Right renal pelvis (tissue), 4 donors: Measurements from ENCODE around the gene PRMT5. TPM values are rescaled to one million over a fixed set of nuclear protein-coding genes. Genes with fewer than 3 reads are reported as not detected.

Experiments used
- DNase-seq, 4 donors: peaks; one replicate each; pipeline ENCODE4 v3.0.0-alpha.2; 2013; ENCODE audit warnings: low read depth in 4 of 4, low spot score in 3 of 4, missing footprints in 1 of 4
- polyA plus RNA-seq, 4 donors: library from polyadenylated mRNA; unstranded; fragments of 120-200 nt; gene quantifications; one replicate each; pipeline ENCODE4 v1.2.1, GENCODE V29; 2013; ENCODE audit not compliant: insufficient read length in 4 of 4

The PRMT5 gene
- polyA plus RNA-seq, 4 donors = 134 to 151 (median 144) TPM

DNA sequence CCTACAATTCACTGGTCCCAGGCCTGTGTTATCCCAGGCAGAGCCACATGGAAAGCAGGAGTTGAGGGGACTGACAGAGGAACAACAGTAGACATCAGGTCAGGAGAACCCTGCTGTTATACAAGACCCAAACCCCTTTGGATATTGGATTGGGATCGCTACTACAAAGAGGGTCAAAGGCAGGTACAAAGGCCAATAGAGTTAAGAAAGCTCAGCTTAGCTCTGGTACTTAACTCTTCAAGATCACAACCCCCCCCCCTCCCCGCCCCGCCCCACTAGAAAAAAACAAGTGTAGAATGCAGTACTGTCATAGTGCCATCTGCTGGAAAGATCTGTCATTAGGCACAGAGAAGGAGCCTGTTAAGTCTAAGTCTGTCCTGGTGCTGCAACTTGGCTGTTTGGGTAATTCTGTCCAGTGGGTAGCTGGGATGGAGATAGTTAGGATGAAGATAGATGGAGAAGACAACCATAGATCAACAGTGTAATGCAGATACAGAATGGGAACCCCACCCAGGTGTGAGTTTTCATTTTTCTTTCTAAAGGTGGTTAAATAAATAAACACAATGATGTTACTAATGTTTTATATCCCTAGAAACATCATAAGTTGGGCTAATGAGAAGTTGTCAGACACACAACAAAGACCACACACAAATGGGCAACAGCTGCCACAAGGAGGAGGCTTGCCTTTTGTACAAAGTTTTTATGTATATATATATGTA, 28.9 kb downstream of the PRMT5 start:
- DNase-seq = no peak

DNA sequence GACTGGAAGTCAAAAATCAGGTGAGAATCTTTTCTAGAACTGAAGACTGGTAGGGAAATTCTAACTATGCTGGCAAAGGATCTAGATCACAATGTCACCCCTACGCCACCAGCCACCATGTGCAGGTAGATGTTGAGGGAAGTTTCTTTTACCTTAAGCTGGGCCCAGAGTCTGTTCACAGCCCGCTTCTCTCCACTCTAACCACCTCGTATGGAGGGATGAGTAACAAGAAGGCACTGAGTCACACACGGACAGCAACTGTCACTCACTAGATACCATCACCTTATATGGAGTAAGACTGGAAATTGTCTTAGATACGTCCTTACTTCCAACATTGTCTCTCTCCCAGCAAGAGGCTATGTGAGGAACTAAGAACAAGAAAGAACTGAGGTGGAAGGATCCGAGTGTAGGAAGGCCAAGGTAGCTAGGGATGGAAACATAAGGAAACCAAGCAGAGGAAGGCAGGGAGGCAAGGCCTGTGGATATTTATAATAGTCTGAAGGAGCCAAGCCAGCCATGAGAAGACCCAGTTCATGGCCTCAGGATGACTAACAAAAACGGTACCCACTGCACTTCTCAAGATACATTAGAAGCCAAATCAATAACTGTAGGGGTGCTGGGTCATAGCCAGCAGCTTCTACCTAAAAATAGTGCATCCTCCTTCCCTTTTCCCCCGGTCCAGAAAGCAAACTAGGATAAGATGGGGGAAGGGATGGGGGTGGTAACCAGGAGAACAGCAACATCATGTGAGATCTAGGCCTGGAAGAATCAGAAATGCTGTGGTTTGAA, 30.7 kb downstream of the PRMT5 start:
- no peak for DNase-seq

DNA sequence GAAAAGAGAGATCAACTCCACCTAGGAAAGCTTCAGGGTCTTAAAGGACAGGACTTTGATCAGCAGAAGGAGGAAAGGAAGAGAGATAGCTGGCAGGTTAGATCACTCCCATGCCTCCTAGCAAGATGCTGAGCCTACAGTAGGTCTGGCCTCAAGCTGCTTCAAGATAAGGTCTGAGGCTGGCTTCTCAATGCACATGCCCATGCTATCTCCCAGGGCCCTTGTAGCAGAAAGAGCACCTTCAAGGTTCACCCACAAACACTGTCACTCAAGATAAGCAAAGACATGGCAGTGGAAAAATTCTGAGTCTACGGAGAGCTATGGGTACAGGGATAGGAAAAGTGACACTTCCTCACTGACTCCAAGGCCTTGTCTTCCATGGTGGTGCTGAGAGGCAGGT, 31.8 kb downstream of the PRMT5 start:
- no peak for DNase-seq

DNA sequence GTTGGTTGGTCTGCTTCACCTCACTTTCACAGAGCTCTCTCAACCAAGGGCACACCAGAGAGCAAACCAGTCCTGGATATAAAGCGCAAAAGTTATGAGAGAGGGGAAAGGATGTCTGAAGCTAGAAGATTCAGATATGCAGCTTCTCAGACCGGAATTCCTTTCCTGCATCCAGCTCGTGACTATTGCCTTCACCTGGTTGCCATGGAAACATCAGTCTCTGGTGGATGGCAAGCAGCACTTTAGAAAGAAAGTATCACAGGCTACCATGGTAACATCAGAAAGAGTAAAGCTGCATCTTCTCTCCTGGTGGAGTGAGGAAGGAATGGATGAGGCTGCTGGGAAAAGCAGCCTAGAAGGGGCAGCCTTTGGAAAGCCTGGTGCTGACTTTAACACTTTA, 32.4 kb downstream of the PRMT5 start:
- DNase-seq = no peak

DNA sequence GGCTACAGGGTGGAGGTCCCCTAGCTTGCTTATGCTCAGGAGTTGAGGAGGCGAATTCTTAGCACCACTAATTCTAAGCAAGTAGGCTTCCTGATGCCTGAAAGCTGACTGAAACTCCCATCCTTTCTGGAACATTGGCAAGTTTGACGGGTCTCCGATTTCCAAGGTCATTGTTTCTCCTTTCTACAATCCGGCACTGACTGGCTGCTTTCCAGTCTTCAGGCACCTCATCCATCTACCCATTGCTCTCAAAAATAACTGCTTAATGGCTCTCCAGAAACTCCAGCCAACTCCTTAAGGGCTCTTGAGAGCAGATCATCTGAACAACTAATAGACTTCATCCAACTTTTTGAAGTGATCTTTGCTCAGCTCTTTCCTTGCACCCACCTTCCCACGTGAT, 32.8 kb downstream of the PRMT5 start:
- no peak for DNase-seq

DNA sequence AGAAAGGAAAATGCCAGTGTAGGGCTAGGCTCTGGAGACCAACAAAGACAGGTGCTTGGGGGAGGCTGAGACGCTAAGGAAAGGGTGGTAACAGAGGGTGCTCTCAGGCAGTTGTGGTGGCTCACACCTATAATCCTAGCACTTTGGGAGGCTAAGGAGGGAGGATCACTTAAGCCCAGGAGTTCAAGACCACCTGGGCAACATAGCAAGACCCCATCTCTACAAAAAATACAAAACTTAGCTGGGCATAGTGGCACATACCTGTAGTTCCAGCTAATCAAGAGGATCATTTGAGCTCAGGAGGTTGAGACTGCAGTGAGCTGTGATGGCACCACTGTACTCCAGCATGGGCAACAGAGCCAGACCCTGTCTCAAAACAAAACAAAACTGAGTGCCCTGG, 33.8 kb downstream of the PRMT5 start:
- DNase-seq = no peak

DNA sequence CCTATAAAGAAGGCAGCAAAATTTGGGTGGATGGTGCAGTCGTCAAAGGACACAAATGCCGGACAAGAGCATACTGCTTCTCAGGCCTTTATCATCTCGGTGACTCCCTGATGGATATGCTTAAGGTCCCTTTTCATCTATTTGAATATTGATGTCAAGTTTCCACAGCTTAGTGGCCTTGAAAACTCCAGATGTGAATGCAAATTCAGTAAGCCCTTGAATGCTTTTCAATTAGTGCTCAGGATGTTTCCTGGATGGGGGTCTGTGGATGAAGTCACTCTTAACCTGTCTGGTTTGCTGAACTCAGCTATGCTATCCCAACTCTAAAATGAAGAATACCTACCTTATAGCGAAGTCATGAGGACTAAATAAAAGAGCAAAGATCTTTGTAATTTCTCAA, 35.5 kb downstream of the PRMT5 start:
- no peak for DNase-seq

DNA sequence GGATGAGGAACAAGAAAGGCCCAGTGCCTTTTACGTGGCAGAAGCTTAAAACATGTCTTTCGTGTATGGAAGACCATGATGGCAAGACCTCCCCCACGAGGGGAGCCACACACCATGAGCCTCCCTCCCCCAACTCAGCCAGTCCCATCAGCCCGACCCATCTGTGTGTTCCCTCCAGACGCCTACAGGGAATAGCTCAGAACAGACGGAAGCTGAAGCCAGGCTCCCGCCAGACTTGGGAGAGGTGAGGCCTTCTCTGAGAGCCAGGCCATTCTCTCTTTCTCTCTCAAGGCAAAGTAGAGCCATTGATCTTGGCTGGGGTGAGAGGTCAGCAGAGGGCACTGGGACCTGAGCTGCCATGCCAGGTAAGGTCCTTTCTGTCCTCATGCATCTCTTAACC, 36.7 kb downstream of the PRMT5 start:
- no peak for DNase-seq

DNA sequence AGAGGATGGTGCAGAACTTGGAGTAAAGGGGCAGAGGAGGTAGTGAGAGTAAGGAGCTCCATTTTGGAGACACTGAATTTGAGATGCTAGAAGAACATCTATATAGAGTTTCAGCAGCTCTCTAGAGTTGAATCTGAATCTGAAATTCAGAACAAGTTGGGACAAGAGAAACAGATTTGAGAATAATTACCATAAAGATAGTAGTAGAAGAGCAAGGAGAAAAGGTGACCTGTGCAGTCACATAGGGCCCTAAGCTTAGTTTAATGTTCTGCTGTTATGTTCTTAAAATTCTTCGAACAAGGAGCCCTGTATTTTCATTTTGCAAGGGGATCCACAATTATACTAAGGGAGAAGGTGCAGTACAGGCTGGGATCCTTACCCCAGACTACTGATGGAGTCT, 38.8 kb downstream of the PRMT5 start:
- no peak for DNase-seq

DNA sequence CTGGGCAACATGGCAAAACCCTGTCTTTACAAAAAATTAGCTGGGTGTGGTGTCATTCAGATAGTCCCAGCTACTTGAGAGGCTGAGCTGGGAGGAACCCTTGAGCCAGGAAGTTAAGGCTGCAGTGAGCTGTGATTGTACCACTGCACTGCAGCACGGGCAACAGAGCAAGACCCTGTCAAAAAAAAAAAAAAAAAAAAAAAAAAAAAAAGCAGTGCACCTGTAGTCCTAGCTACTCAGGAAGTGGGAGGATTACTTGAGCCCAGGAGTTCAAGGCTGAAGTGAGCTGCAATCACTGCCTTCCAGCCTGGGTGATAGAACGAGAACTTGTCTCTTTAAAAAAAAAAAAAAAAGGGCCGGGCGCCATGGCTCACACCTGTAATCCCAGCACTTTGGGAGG, 40.5 kb downstream of the PRMT5 start:
- no peak for DNase-seq

DNA sequence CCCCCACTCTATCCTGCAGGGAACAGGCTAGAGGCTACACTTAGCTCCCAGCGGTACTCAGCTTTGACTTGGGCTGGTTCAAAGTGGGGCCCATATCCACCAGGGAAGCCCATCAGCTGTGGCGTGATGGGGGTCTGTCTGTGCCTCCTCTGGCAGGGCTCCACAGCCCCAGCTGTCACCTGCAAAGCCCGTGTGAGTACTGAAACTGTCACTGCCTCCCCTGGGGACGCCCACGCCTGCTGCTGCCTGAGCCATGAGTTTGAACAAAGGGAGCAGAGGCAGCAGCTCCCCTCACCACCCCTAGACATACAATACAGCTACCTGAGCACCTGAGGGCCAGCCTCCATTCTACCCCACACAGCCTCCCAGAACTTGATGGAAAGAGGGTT, 41.2 kb downstream of the PRMT5 start:
- DNase-seq = no peak

DNA sequence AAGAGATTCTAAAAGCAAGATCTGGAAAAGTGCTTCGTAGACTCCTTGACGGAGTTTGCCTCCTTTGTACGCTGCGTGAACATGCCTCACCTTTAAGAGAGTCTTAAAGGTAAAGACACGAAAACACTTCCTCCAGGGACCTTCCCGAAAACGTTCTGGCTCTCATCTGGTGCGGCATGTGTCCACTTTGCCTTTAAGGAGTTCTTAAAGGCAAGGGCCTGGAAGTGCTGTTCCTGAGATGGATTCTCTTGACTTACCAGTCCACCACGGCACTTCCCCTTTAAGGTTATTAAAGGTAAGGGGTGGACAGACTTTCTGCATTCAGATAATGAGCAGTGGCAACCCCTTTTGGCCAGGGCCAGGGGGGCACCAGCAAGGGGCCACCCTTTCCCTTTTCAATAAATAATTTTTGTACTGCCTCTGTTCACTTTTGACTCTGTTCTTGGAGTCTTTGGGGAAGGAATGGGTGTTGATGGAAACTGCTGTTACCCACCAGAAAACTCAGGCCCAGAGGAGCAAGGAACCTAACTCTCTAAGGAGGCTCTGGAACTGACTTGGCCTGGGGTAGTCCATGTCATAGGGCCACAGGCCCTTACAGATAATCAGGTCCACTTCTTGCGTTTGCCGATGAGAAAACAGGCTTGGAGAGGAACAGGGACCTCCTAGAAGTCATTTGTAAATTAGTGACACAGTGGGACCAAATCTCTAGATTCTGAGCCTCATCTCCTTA, 41.8 kb downstream of the PRMT5 start:
- DNase-seq = peak in 3 of 4 donors; percentile 75 to 89 (median 86)

DNA sequence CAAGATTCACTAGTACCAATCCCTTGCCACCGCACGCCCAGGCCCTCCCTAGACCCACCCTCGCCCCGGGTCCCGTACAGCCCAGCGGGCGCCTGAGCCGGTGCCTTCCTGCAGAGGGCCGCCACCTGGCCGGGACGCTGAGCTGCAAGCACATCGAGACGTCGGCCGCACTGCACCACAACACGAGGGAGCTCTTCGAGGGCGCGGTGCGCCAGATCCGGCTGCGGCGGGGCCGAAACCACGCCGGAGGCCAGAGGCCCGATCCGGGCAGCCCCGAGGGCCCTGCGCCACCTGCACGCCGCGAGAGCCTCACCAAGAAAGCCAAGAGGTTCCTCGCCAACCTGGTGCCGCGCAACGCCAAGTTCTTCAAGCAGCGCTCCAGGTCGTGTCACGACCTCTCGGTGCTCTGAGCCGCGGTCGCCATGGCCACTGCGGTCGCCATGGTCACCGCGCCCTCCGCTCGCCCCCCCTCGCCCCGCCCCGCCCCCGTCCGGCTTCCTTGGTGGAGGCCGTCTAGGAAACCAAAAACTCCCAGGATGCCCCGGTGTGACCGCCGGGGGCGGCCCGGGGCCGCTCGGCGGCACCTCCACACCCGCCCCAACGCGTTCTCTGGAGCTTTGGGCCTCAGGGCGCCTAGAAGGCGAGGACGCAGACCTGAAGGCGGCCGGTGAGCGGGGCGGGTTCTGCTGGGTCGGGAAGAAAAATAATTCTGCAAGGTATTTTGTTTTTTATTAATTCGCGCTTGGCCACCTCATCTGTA, 42.5 kb downstream of the PRMT5 start:
- DNase-seq = peak in 3 of 4 donors; percentile 49 to 69 (median 58)

DNA sequence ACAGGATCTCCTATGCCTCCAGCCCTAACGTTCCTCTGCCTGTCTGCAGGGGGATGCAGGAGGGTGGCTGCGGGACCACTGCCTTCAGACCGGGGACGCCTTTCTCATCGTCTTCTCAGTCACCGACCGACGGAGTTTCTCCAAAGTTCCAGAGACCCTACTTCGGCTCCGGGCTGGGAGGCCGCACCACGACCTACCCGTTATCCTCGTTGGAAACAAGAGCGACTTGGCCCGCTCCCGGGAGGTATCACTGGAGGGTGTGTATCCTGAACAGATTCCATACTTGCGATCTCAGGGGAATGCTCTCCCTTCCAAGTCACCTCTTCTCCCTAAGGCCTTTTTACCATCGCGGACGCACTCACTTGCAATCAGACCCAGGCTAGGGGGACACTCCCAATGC, 43.2 kb downstream of the PRMT5 start:
- no peak for DNase-seq

DNA sequence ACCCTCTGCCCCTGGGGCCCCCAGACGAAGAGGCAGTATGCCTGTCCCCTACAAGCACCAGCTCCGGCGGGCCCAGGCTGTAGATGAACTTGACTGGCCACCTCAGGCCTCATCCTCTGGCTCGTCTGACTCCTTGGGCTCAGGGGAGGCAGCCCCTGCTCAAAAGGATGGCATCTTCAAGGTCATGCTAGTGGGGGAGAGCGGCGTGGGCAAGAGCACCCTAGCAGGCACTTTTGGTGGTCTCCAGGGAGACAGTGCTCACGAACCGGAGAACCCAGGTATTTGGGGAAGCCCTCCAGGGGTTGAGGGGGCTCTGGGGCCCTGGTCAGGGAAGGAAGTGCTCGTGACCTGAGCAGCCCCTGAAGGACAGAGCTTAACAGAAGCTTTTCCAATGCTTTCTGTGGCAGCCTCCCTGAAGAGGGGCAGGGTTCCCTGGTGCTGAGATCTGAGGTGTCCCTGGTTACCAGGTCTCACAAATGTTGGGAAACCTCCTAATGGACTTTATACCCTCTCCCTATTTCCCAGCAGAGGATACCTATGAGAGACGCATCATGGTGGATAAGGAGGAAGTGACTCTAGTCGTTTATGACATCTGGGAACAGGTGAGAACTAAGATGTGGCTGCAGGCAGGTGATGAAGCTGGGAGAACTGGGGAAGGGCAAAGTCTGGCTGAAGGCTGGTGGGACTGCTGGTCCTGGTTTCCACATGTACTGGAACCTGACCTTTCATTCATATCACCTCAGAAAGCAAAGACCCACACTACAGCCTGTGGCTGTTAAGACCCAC, 44.2 kb downstream of the PRMT5 start:
- DNase-seq = no peak

DNA sequence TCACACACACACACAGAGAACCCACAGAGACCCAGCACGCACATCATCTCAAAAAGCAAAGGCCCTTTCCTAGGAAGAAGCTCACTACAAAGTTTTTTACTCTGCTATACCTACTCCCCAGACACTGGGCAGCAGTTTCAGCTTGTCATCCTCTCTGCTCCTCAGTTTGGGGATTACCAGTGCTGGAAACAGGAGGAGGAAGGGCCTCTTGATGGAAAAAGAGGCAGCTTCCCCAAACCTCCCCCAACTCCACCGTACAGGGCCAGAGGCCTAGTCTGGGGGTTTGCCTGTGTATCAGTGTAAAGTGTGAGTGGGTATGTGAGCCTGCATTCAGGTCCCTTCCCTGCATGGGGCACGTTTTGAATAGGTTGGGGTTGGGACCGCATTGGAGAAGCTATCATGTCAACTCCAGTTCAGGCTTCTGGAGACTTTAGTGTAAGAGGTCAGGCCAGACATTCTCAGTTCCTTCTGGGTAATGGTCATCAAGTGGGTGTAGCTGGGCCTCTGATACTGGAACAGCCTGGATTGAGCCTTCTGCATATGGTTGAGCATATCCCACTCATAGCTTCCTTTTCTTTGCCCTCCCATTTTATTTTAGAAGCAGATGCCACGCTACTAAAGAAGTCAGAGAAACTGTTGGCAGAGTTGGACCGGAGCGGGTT, 45.0 kb downstream of the PRMT5 start:
- no peak for DNase-seq

DNA sequence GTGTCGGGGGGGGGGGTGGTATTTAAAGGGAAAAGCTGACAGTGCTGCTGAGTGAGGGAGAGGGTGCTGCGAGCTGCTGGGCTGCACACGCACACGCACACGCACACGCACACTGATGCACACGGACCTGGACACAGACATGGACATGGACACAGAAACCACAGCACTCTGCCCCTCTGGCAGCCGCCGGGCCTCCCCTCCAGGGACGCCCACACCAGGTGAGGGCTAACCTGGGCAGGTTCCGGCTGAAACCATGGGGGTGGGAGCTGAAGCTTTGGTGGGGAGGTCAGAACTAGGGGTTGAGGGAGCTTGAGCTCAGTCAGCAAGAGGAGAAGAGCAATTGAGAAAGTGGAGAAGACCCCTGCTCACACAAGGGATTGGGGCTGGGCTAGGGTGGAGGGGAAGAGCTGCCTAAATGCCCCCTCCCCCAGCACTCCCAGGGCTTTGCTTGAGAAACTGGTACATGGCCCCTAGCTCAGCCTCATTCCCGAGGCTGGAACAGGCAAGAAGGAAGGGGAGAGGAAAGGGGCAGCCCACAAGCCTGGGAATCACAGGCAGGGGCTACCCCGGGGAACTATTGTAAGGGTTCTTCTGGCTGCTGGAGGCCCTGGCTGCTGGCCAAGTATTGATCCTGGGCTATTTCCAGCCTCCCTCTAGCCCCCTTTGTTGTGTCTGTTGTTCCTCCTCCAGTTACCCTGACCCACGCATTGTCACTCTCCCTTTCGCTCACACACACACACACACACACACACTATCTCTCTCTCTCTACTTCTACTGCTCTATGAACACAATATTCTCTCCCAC, 45.8 kb downstream of the PRMT5 start, which contains the start of gene REM2:
Gene REM2, plus strand, starts transcription at position 50 of the 804 bp plus-strand sequence. Its CDS starts 66 bp downstream, at position 116.
- DNase-seq = no peak

DNA sequence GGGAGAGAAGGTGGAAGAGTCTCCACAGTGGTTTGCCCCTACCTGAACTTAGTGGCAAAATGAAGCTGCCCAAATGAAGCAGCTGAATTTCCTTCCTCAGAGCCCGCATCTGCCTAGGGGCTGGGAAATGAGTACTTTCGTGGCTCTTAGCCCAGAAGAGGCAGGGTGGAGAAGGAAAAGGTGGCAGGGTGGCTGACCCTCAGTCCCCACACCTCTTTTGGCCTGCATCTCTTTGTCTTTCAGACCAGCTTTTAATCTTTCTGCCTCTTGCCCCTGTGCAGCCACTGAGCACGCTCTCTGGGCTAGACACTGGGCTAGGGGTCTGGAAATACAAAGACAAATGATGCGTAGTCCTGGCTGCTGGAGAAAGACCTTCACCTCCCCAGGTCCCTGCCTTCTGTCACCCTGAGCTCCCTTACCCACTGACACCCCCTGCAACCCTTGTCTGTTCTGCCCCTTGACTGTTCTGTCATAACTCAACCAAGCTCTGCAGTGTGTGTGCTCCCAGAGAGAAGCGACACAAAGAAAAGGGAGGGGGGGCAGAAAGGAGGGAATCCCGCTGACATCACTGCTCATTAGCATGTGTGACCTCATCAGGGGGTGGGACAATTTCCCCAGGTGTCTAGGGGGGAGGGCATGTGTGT, 46.5 kb downstream of the PRMT5 start:
- peak in 3 of 4 donors; percentile 66 to 68 (median 67) for DNase-seq
